Measurements from ENCODE around the gene LHX8. TPM values are rescaled to one million over a fixed set of nuclear protein-coding genes. Genes with fewer than 3 reads are reported as not detected.

Gene LHX8
- total RNA-seq, 1 experiment from 2014 or later = not detected

DNA sequence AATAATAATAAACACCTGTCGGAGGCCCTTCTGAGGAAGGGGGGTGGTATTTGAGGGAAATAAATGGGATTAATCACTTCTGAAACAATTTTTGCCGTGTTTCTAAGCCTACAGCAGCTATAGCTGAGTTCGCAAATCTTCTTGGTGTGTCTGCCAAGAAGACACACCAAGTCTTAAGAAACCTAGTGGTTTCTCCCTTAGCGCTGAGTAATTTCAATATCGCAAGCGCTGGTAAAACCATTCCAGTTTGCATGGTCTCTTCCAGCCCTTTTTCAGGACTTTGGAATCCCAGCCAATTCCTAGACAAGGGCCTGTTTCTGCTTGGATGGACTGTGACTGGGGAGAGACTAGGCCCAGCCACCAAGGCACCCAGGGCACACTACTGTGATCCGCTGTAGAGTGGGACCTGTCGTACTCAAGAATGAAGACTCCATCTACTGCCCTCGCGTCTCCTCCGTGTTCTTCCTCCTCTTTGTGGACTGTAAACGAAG is 7.5 kb upstream of the LHX8 start:
- no peaks in the 10 kb centered on the region for H3K27me3 ChIP-seq (ENCODE audit: control insufficient read depth, insufficient read depth, low read length)
- DNase-seq (ENCODE audit: low read depth, low spot score) (no peak), ATAC-seq (no peak)
- no peaks in the 10 kb centered on the region for H3K9me3 ChIP-seq (ENCODE audit: control insufficient read depth, insufficient read depth, low read depth, low read length)
- no peak overlapping the region for H3K4me3 ChIP-seq (ENCODE audit: low read depth in 2 of 2, low read length in 2 of 2)
- no TSS peak for BruUV-seq (replicated peaks)
- H3K36me3 ChIP-seq (ENCODE audit: control insufficient read depth, insufficient read depth, low read length) = no peaks in the 10 kb centered on the region
- H3K4me1 ChIP-seq (ENCODE audit: control insufficient read depth, insufficient read depth, low read length) = no peaks in the 10 kb centered on the region
- intact Hi-C loops (cut with micrococcal nuclease; ENCODE audit: unreplicated experiment) (no loop called here), in situ Hi-C loops (cut with HindIII; ENCODE audit: low pct_unique_long_range_greater_than_20kb, low sequenced_read_pairs) (no loop called here)
- H3K27ac ChIP-seq (ENCODE audit: low read length) = no peak overlapping the region
- ChIA-PET CTCF (no interaction called here), POLR2A (no interaction called here)
- TF ChIP-seq TCF7L2 (IDR thresholded peaks at IDR 0.05; ENCODE audit: low read depth, low read length) (no peak), CTCF (IDR thresholded peaks at IDR 0.05) (no peak), SIN3A (IDR thresholded peaks at IDR 0.05; ENCODE audit: borderline replicate concordance, insufficient read depth, low read depth, low read length) (no peak), POLR2AphosphoS5 (IDR thresholded peaks at IDR 0.05; ENCODE audit: low read depth, low read length) (no peak)
- TF ChIP-seq, protein P1, sequence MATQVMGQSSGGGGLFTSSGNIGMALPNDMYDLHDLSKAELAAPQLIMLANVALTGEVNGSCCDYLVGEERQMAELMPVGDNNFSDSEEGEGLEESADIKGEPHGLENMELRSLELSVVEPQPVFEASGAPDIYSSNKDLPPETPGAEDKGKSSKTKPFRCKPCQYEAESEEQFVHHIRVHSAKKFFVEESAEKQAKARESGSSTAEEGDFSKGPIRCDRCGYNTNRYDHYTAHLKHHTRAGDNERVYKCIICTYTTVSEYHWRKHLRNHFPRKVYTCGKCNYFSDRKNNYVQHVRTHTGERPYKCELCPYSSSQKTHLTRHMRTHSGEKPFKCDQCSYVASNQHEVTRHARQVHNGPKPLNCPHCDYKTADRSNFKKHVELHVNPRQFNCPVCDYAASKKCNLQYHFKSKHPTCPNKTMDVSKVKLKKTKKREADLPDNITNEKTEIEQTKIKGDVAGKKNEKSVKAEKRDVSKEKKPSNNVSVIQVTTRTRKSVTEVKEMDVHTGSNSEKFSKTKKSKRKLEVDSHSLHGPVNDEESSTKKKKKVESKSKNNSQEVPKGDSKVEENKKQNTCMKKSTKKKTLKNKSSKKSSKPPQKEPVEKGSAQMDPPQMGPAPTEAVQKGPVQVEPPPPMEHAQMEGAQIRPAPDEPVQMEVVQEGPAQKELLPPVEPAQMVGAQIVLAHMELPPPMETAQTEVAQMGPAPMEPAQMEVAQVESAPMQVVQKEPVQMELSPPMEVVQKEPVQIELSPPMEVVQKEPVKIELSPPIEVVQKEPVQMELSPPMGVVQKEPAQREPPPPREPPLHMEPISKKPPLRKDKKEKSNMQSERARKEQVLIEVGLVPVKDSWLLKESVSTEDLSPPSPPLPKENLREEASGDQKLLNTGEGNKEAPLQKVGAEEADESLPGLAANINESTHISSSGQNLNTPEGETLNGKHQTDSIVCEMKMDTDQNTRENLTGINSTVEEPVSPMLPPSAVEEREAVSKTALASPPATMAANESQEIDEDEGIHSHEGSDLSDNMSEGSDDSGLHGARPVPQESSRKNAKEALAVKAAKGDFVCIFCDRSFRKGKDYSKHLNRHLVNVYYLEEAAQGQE (IDR thresholded peaks at IDR 0.05; ENCODE audit: insufficient read depth in 1 of 2, low read depth in 2 of 2, low read length in 1 of 2) = no peak

- Histone ChIP-seq H3K27me3 (ENCODE audit: control insufficient read depth, insufficient read depth, low read length) (no peaks in the 10 kb centered on the region), H3K9me3 (ENCODE audit: control insufficient read depth, insufficient read depth, low read depth, low read length) (no peaks in the 10 kb centered on the region), H3K27ac (ENCODE audit: low read length) (no peak overlapping the region), H3K4me1 (ENCODE audit: control insufficient read depth, insufficient read depth, low read length) (no peaks in the 10 kb centered on the region), H3K36me3 (ENCODE audit: control insufficient read depth, insufficient read depth, low read length) (no peaks in the 10 kb centered on the region), H3K4me3 (ENCODE audit: low read depth in 2 of 2, low read length in 2 of 2) (no peak overlapping the region)
- DNase-seq (ENCODE audit: low read depth, low spot score) (no peak), ATAC-seq (no peak)
- POLR2A ChIA-PET = no interaction called here
- intact Hi-C loops (cut with micrococcal nuclease; ENCODE audit: unreplicated experiment) = no loop called here
- CTCF ChIA-PET = no interaction called here
- BruUV-seq (replicated peaks) = no TSS peak
- in situ Hi-C loops (cut with HindIII; ENCODE audit: low pct_unique_long_range_greater_than_20kb, low sequenced_read_pairs) = no loop called here
- TF ChIP-seq, protein P1 (IDR thresholded peaks at IDR 0.05; ENCODE audit: insufficient read depth in 1 of 2, low read depth in 2 of 2, low read length in 1 of 2) = no peak
- TF ChIP-seq CTCF (IDR thresholded peaks at IDR 0.05) (no peak), POLR2AphosphoS5 (IDR thresholded peaks at IDR 0.05; ENCODE audit: low read depth, low read length) (no peak), SIN3A (IDR thresholded peaks at IDR 0.05; ENCODE audit: borderline replicate concordance, insufficient read depth, low read depth, low read length) (no peak)
These were observed 6.1 kb upstream of the LHX8 start for GRCh38 chr1:75127916-75128717.
